Epidermal melanocyte (primary cell): ENCODE results near the gene COG5.

ENCODE experiments used
- DNase-seq: peaks from one replicate; pipeline ENCODE4 v3.0.0; 2011; ENCODE audit warnings: low spot score; ENCODE audit not compliant: insufficient read length

The COG5 gene

GRCh38 chr7:107186240-107186639, 377.5 kb downstream of the COG5 start:
- no peak for DNase-seq

GRCh38 chr7:107185716-107186115, 378.0 kb downstream of the COG5 start:
- no peak for DNase-seq

GRCh38 chr7:107181172-107181571, 382.5 kb downstream of the COG5 start:
- no peak for DNase-seq

- no peak for DNase-seq
Observed at GRCh38 chr7:107180378-107180777, 383.3 kb downstream of the COG5 start.

- no peak for DNase-seq
Observed at GRCh38 chr7:107179326-107180164, 384.2 kb downstream of the COG5 start.

- peak; percentile 33 for DNase-seq
Observed at GRCh38 chr7:107173691-107174406, 389.9 kb downstream of the COG5 start.

GRCh38 chr7:107173191-107173590, 390.5 kb downstream of the COG5 start:
- DNase-seq = no peak

- DNase-seq = no peak
Observed at GRCh38 chr7:107172276-107173032, 391.3 kb downstream of the COG5 start.

- no peak for DNase-seq
Observed at GRCh38 chr7:107171496-107171895, 392.2 kb downstream of the COG5 start.

GRCh38 chr7:107170051-107170915, 393.4 kb downstream of the COG5 start:
- DNase-seq = no peak

GRCh38 chr7:107169120-107170050, 394.3 kb downstream of the COG5 start:
- peak; percentile 80 for DNase-seq

GRCh38 chr7:107168233-107169119, 395.2 kb downstream of the COG5 start, which contains the start of gene HBP1:
Gene HBP1 (plus strand): TSS chr7:107169003. CDS start chr7:107179894, 10,891 bp downstream.
- peak; percentile 91 for DNase-seq

- DNase-seq = peak; percentile 53
Observed at GRCh38 chr7:107167483-107168232, 396.1 kb downstream of the COG5 start.

- DNase-seq = no peak
Observed at GRCh38 chr7:107166736-107167426, 396.8 kb downstream of the COG5 start.

GRCh38 chr7:107165341-107165740, 398.4 kb downstream of the COG5 start:
- DNase-seq = no peak

- DNase-seq = no peak
Observed at GRCh38 chr7:107164092-107164491, 399.6 kb downstream of the COG5 start.

GRCh38 chr7:107162475-107162874, 401.2 kb downstream of the COG5 start:
- no peak for DNase-seq
